ENCODE data around the gene FER.

DNA sequence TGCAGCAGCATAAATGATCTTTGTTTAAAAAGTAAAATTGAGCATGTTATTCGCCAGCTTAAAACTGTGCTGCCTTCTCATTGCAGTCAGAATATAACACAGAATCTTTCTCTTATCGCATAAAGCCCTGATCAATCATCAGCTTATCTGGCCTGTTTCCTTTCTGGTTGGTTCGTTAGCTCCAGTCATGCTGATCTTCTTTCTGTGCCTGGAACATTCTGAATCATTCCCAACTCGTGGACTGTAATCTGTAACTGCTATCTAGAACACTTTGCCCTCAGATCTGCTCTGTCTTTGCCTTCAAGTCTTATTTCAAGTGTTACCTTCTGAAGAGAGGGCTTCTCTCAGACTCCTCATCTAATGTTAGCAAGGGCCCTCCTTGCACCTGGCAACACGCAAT is 11.9 kb upstream of the FER start:
- no peak for TF ChIP-seq POLR2A (IDR thresholded peaks at IDR 0.05)
- TF ChIP-seq CTCF (IDR thresholded peaks at IDR 0.05): no peak
